TTC549 (cell line): ENCODE data around the gene KIF23.
"Not testable (repeated sequence)": the region's sequence is repeated elsewhere in the genome, so short reads cannot be mapped to it uniquely, and the experiment has no call there.

Experiments used
- FAIRE-seq: peaks from 2 replicates; lab custom pipeline; 2012; peaks lifted over from hg19 to GRCh38; lab: Jason Lieb, UNC

Gene KIF23

DNA sequence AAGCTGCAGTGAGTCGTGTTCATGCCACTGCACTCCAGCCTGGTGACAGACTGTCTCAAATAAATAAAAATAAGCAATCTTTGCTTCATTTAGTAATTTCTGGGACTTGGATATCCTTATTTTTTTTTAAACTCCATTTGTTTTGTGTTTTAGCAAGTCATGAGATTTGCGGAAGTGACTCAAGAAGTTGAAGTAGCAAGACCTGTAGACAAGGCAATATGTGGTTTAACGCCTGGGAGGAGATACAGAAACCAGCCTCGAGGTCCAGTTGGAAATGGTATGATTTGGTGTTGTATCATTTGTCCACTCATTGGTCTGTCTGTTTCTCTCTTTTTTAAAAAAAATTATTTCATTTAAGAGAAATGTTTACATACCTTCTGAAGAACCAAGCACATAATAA, 21.8 kb downstream of the KIF23 start:
- FAIRE-seq = no peak

GRCh38 chr15:69436951-69437350, 22.8 kb downstream of the KIF23 start:
- no peak for FAIRE-seq

- no peak for FAIRE-seq
These were observed 25.5 kb downstream of the KIF23 start for GRCh38 chr15:69439623-69440022.

DNA sequence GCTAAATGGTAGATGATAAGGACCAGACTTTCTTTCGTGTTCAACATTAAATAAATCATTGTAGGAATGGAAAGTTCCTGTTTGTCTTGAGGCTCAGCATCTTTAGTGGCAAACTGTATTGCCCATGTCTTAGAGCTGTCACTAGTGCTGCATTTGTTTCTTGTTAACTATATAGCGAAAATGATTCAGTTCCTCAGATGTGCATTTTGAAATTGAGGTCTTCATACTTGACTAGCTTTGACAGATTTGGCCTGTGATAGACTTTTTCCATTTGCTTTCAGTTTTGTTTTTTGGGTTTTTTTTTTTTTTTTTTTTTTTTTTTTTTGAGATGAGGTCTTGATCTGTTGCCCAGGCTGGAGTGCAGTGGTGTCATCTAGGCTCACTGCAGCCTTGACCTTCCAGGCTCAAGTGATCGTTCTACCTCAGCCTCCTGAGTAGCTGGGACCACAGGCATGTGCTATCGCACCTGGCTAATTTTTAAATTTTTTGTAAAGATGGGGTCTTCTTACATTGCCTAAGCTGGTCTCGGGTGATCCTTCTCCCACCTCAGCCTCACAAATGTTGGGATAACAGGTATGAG, 29.0 kb downstream of the KIF23 start:
- no peak for FAIRE-seq

- FAIRE-seq = no peak
These were observed 30.5 kb downstream of the KIF23 start for GRCh38 chr15:69444686-69445085.

GRCh38 chr15:69446953-69447352, 32.8 kb downstream of the KIF23 start:
- FAIRE-seq = no peak

GRCh38 chr15:69450221-69450620, 36.1 kb downstream of the KIF23 start:
- FAIRE-seq = not testable (repeated sequence)

- FAIRE-seq = no peak
These were observed 37.0 kb downstream of the KIF23 start for GRCh38 chr15:69450968-69451695.

DNA sequence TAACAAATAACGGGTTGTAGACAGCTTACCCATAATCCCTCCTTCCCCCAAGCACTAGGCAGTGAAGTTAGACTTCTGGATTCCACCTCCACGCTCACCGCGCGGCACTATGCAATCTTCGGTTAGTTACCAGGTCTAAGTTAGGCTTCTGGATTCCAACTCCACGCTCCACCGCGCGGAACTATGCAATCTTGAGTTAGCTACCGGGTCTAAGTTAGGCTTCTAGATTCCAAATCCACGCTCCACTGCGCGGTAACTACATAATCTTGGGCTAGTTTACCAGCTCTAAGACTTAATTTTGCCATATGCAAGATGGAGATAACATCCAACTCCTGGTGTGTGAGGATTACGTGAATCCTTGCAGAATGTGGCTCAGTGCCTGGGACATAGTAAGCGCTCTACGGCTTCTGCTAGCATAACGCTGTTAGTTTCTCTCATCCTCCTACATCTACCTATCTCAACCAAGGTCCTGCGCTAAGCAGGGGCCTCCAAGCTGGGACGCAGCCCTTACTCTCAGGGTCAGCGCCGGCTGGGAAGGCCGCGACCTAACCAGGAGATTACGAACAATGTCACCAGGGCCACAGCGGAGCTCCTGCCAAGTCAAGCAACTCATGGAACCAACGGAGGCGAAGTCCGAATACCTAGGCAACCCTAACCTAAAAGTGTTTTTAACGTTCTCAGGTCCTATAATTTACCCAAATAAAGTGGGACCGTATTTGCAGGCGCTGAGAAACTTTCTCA, 38.0 kb downstream of the KIF23 start:
- FAIRE-seq = no peak

DNA sequence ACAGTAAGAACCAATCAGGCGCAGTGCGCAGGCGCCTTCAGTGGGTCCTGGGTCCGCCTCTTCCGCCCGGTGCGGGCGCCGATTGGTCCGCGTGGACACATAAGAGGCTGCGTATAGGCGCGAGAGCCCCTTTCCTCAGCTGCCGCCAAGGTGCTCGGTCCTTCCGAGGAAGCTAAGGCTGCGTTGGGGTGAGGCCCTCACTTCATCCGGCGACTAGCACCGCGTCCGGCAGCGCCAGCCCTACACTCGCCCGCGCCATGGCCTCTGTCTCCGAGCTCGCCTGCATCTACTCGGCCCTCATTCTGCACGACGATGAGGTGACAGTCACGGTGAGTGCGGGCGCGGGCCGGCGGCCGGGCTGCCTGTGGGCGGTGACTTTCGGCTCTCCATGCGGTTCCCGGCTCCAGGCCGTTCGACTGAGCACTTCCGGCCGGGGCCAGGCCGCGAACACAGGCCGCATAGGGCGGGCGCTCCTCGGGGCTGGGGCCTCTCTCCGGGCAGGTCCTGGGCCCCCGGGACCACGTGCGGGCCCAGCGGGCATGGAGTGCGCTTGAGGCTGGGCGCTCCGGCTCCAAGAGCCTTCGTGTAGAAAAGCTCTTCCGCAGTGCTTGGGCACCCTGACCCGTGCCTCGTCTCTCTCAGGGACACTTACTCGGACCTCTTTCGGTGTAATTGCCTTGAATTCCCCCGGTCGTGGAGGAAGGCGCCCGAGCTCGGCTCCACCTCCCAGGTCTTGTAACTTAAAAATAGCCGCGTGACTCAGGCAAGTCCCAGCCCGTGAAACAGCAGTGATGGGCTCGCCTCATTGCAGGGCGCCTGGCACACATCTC, 38.8 kb downstream of the KIF23 start, which contains the start of gene RPLP1:
Gene RPLP1, plus strand, starts transcription at position 127 of the 830 bp plus-strand sequence. Its CDS starts 131 bp downstream, at position 258.
- peak; percentile 66 for FAIRE-seq

- FAIRE-seq = no peak
These were observed 40.8 kb downstream of the KIF23 start for GRCh38 chr15:69454953-69455352.

GRCh38 chr15:69456208-69457166, 42.3 kb downstream of the KIF23 start:
- FAIRE-seq = no peak

DNA sequence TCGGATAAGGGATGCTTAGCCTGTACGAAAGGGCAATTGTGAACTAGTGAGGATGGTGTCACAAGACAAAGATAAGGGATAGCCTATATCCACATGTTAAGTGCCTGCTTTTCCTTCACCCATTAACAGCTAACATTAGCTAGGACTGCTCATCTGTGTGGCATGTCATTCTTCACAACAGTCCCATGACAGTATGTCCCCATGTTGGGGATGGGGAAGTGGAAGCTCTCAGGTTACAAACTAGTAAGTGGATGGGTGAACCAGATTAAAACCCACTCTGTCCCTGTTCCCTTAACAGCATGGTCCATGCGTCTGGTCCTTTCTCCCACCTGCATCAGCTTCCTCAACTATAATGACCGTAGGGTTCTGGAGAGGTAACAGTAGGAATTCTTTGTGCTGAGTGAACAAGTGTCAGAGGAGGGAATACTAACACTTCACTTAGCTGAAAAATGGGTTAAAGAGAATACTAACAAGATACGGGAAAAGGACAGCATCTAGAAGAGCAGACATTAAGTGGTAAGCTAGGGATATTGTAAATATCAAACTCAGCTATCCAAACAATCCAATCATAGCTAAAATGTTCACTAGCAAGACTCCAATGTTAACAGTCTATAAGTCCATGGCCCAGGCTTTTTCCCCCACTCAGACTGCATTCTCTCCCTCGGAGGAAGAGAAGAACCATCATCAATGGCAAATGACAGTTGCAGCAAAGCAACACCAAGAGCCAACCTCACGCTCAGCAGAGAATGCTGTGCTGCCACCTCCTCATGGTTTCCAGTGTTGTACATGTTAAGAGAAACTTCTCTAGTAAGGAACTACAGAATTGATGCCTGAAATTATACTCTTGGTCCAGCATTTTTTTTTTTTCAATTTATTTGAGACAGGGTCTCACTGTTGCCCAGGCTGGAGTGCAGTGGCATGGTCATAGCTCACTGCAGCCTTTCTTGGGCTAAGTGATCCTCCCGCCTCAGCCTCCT, 43.4 kb downstream of the KIF23 start:
- no peak for FAIRE-seq

DNA sequence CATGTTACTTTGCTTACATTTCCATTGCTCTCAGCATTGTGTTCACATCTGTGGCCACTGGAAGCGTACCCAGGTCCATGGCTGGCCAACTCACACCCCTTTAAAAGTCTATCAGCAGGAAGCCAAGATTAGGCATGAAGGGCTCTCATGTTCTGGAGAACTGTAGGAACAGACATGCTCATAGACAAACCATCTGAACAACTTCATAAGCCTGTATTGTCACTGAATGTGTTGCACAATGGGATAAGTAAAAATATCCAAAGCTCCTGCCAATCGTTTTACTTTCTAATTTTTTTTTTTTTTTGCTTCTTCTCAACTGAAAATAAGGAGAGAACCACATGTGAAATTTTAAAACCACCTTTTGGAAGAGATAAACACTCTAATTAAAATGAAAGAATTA, 44.9 kb downstream of the KIF23 start:
- no peak for FAIRE-seq

- no peak for FAIRE-seq
These were observed 46.3 kb downstream of the KIF23 start for GRCh38 chr15:69460481-69460880.

DNA sequence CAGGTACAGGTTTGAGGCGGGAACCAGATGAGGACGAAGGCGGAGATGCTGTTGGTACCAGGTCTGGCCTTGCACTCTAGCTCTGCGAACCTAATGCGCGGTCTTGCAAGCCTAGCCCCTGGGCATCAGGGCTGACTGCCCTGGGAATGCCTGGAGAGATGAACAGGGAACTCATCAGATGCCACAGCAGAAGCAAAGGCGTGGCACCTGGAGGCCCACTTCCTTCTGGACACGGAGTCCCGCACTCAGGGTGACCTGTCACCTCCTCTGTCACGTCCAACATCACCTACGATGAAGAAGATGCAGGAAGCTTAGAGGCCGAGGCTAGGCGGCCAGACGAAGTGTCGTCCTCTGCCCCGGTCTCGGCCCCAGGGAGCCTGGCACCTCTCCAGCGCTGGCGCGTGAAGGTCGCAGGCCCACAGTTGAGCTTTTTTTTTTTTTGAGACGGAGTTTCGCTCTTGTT, 47.9 kb downstream of the KIF23 start:
- no peak for FAIRE-seq

- FAIRE-seq = peak; percentile 19
These were observed 48.5 kb downstream of the KIF23 start for GRCh38 chr15:69462493-69463181.

GRCh38 chr15:69463182-69463756, 49.1 kb downstream of the KIF23 start:
- FAIRE-seq = no peak

- FAIRE-seq = no peak
These were observed 51.1 kb downstream of the KIF23 start for GRCh38 chr15:69465253-69465652.
